Spleen (tissue), 13 donors: ENCODE data around the gene CCNC. TPM values are rescaled to one million over a fixed set of nuclear protein-coding genes. Genes with fewer than 3 reads are reported as not detected.

Source experiments
- DNase-seq: peaks from one replicate; pipeline ENCODE4 v3.0.0-alpha.2; 2020
- H3K27ac ChIP-seq, 8 donors: fragments of 200-600 bp; sonication (generic) in 7 of 8; 1 replicate in 4 of 8; 2 replicates in 4 of 8; pipeline versions ENCODE4 v1.5.0 to v1.8.0; 2016 to 2021; ENCODE audit warnings: inconsistent platforms in 4 of 8, mild to moderate bottlenecking in 4 of 8, moderate library complexity in 1 of 8
- H3K27me3 ChIP-seq, 7 donors: fragments of 200-600 bp; sonication (generic) in 6 of 7; replicated peaks in 1 of 7; 1 replicate in 4 of 7; 2 replicates in 3 of 7; pipeline versions ENCODE4 v1.5.0 to v1.8.0; 2016 to 2021; ENCODE audit warnings: inconsistent platforms in 3 of 7, mild to moderate bottlenecking in 1 of 7
- H3K36me3 ChIP-seq, 6 donors: fragments of 200-600 bp; sonication (generic) in 5 of 6; 1 replicate in 4 of 6; 2 replicates in 2 of 6; pipeline versions ENCODE4 v1.5.0 to v1.8.0; 2016 to 2021; ENCODE audit warnings: inconsistent platforms in 2 of 6
- H3K4me1 ChIP-seq, 6 donors: fragments of 200-600 bp; sonication (generic) in 5 of 6; 1 replicate in 3 of 6; 2 replicates in 3 of 6; pipeline versions ENCODE4 v1.5.0 to v1.8.0; 2016 to 2021; ENCODE audit warnings: inconsistent platforms in 3 of 6
- H3K4me3 ChIP-seq, 8 donors: fragments of 200-600 bp; sonication (generic) in 7 of 8; 1 replicate in 4 of 8; 2 replicates in 4 of 8; pipeline versions ENCODE4 v1.5.0 to v1.8.0; 2016 to 2021; ENCODE audit warnings: inconsistent platforms in 4 of 8, mild to moderate bottlenecking in 4 of 8, moderate library complexity in 2 of 8
- H3K9me3 ChIP-seq, 8 donors: fragments of 200-600 bp; sonication (generic) in 7 of 8; 1 replicate in 4 of 8; 2 replicates in 4 of 8; pipeline versions ENCODE4 v1.5.0 to v1.8.0; 2016 to 2021; ENCODE audit warnings: inconsistent platforms in 4 of 8
- POLR2A ChIP-seq, 3 donors: fragments of 450-650 bp; IDR thresholded peaks; one replicate each; pipeline ENCODE4 v1.5.1; 2017; ENCODE audit warnings: antibody characterized with exemption in 3 of 3, mild to moderate bottlenecking in 1 of 3
- POLR2AphosphoS5 ChIP-seq, 3 donors: sonication (generic); formaldehyde crosslinking; IDR thresholded peaks; one replicate each; pipeline ENCODE4 v1.5.1; 2017; ENCODE audit warnings: antibody characterized with exemption in 3 of 3
- WGBS, 5 donors: extraction: QIAGEN DNeasy Blood & Tissue Kit in 3 of 5; methylation state at CpG; one replicate each; pipeline versions ENCODE4 v1.1.5 to v1.1.7; 2013 to 2018; 5-methylcytosine and 5-hydroxymethylcytosine counted together
- intact Hi-C: fragments of 100-400 bp; cut with DNase I; formaldehyde crosslinking; loops from one replicate; pipeline ENCODE4 v1.15.0; 2023; ENCODE audit warnings: low total_unique reads
- long read RNA-seq, 2 donors: transcript quantifications; one replicate each; lab custom pipeline, GENCODE V29; 2026
- polyA plus RNA-seq, 3 donors: library from polyadenylated mRNA; stranded (reverse); fragments of 200-250 nt; gene quantifications; one replicate each; pipeline ENCODE4 v1.2.1, GENCODE V29; 2013
- total RNA-seq, 7 donors: library from RNA; depleted of rRNA in 3 of 7; stranded (reverse); fragments of >200 nt in 3 of 7; fragmentation: NEBNext Ultra II Directional in 4 of 7; extraction: Animal tissue kit (Norgen Biotek cat#: 25700) in 4 of 7; gene quantifications; one replicate each; pipeline versions ENCODE4 v1.1.0 to v1.2.1, GENCODE V29; 2016 to 2021
- TF ChIP-seq, protein P1 (sequence below), 11 experiments: fragments of 200-600 bp in 7 of 11; fragments of 450-650 bp in 4 of 11; sonication (generic) in 4 of 11; IDR thresholded peaks in 8 of 11; conservative IDR thresholded peaks in 3 of 11; 1 replicate in 7 of 11; 2 replicates in 4 of 11; pipeline versions ENCODE4 v1.4.0 to v1.8.0; 2016 to 2021; ENCODE audit warnings: antibody characterized with exemption in 11 of 11, inconsistent platforms in 4 of 11, mild to moderate bottlenecking in 1 of 11
- donor health status: healthy with polysubstance abuse.
- donor health status: DM: no; HTN: no; CAD: no; lungs with moderate emphysema.
- donor health status: DM: no; HTN: no; CAD: no.
- donor health status: Bipolar disorder and iron deficiency.
- donor health status: healthy.
- donor health status: DM: no; HTN: no; CAD: no.
- donor health status: DM: yes; HTN: yes; CAD: no.

CCNC gene, protein sequence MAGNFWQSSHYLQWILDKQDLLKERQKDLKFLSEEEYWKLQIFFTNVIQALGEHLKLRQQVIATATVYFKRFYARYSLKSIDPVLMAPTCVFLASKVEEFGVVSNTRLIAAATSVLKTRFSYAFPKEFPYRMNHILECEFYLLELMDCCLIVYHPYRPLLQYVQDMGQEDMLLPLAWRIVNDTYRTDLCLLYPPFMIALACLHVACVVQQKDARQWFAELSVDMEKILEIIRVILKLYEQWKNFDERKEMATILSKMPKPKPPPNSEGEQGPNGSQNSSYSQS
- total RNA-seq (10 to 100 TPM; 40.0 to 66.0 (median 44.5) TPM), polyA plus RNA-seq (10 to 100 TPM; 28.8 to 32.7 (median 30.0) TPM)
- long read RNA-seq, donor 1, transcript CCNC-210 (12 exons, 2,473 nt) = major isoform, 14 of 23 reads
- long read RNA-seq, donor 1, partial matches to known transcripts = 0 of 23 reads
- long read RNA-seq, donor 1, other reads (novel, unspliced or antisense) = 6 of 23 reads
- long read RNA-seq, donor 2, transcript CCNC-210 (12 exons, 2,473 nt) = major isoform, 15 of 15 reads
- long read RNA-seq, donor 2, partial matches to known transcripts = 0 of 15 reads
- long read RNA-seq, donor 2, other reads (novel, unspliced or antisense) = 0 of 15 reads

DNA sequence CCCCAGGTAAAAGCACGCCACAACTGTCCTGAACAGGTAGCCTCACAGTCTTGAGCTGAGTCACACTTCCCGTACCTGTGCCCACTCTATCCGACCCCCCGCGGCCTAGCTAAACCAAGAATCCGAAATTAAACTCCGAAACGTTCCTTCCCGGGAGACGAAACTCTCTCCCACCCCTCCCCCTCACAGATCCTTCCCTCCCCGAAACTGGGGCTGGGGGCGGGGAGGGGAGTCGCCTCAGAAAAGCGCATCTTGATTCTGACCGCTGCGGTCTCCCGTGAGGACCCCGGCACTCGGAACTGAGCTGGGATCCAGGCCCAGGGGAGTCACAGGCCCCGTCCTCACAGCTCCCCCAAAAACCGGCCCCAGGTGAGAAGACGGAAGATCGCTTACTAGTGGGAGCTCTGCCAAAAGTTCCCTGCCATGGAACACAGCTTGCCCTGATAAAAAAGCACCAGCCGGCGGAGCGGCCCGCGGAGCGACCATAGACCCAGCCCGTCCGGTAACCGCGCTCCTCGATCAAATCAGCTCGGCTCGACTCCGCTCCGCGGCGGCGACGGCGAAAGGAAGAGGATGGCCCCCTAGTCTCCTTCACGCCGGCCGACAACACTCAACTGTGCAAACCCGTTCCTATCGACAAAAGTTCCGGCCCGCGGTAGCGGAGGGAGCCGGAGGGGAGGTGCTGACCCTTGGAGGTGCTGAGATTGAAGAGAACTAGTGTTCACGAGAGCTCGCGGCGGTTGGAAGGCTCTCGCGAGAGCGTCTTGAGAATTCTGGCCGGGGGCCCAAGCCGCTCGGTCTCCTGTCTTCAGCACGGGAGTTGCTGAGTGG lies at the start of gene CCNC:
Gene CCNC (minus strand): TSS at position 558 of the 831 bp plus-strand sequence. CDS start 133 bp downstream, at position 425.
- DNase-seq = peak; percentile 97
- WGBS, 5 donors = 0 to 1% (median 0%) methylated on average over 52 to 64 of the region's 64 CpGs
- Histone ChIP-seq H3K4me3 (peak within 1 kb of the TSS; percentile 68 to 96 (median 80)), H3K27ac (peak within 1 kb of the TSS; percentile 58 to 85 (median 81)), H3K27me3 (no peaks in the 10 kb centered on the region), H3K9me3 (no peaks in the 10 kb centered on the region), H3K36me3 (no peaks in the 10 kb centered on the region), H3K4me1 (peaks cover 14 to 52% (median 32%) of the 10 kb centered on the region in 6 donors)
- intact Hi-C loops = no loop called here
- TF ChIP-seq, protein P1, sequence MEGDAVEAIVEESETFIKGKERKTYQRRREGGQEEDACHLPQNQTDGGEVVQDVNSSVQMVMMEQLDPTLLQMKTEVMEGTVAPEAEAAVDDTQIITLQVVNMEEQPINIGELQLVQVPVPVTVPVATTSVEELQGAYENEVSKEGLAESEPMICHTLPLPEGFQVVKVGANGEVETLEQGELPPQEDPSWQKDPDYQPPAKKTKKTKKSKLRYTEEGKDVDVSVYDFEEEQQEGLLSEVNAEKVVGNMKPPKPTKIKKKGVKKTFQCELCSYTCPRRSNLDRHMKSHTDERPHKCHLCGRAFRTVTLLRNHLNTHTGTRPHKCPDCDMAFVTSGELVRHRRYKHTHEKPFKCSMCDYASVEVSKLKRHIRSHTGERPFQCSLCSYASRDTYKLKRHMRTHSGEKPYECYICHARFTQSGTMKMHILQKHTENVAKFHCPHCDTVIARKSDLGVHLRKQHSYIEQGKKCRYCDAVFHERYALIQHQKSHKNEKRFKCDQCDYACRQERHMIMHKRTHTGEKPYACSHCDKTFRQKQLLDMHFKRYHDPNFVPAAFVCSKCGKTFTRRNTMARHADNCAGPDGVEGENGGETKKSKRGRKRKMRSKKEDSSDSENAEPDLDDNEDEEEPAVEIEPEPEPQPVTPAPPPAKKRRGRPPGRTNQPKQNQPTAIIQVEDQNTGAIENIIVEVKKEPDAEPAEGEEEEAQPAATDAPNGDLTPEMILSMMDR (IDR thresholded peaks at IDR 0.05 in 8 of 11, conservative IDR thresholded peaks at IDR 0.05 in 3 of 11) = peak in 1 of 11 experiments; percentile 7
- TF ChIP-seq POLR2A (IDR thresholded peaks at IDR 0.05) (peak in 2 of 3 donors; percentile 39 to 62), POLR2AphosphoS5 (IDR thresholded peaks at IDR 0.05) (peak; percentile 94 to 95 (median 94))

DNA sequence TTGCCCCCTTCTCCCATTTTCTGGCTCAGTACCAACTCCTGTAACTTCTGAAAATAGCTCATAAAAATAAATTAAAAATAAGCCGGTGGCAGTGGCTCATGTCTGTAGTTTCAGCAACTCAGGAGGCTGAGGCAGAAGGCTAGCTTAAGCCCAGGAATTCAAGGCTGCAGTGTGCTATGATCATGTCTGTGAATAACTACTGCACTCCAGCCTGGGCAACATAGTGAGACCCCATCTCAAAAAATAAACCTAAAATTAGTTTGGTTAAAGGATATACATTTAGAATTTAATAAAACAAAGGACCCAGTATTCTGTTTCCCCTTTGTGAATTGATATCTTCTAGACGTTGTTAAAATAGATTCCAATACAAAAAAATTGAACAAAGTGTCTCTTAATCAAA lies 48.7 kb upstream of the CCNC start:
- H3K4me3 ChIP-seq = no peak overlapping the region
- no peaks in the 10 kb centered on the region for H3K36me3 ChIP-seq
- TF ChIP-seq POLR2AphosphoS5 (IDR thresholded peaks at IDR 0.05) = no peak
- TF ChIP-seq POLR2A (IDR thresholded peaks at IDR 0.05) = no peak
- TF ChIP-seq, protein P1 (IDR thresholded peaks at IDR 0.05 in 8 of 11, conservative IDR thresholded peaks at IDR 0.05 in 3 of 11) = no peak
- DNase-seq = no peak
- H3K27me3 ChIP-seq = peaks cover 21 to 100% (median 95%) of the 10 kb centered on the region in 7 donors
- H3K27ac ChIP-seq = no peak overlapping the region
- intact Hi-C loops = no loop called here
- peaks cover 18 to 37% (median 26%) of the 10 kb centered on the region in 6 donors for H3K4me1 ChIP-seq
- 44 to 73% (median 50%) methylated on average over 2 of the region's 2 CpGs for WGBS, 5 donors
- H3K9me3 ChIP-seq = peaks cover 0 to 6% (median 0%) of the 10 kb centered on the region in 8 donors

DNA sequence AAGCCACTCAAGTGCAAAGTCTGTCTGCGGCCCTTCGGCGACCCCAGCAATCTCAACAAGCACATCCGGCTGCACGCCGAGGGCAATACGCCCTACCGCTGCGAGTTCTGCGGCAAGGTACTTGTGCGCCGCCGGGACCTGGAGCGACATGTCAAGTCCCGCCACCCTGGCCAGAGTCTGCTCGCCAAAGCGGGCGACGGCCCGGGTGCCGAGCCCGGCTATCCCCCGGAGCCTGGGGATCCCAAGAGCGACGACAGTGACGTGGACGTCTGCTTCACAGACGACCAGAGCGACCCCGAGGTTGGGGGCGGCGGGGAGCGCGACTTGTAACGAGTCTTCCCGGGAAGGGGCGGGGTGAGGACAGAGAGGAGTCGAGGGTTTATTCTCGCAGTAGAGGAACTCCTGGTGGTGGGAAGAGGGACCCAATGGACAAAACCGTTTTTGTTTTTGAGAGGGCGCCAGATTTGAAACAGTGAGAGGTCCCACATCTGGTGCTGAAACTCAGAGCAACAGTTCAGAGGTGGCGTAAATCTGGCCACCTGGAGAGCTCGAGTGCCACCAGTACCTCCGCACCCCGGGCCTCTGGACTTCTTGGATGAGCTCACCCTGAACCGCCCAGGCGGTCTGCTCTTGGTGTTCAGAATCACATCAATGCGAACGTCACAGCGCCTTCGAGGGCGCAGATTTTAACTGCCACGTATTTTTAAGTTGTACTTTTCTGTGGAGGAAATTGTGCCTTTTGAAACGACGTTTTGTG lies 46.1 kb upstream of the CCNC start:
- intact Hi-C loops = no loop called here
- H3K27me3 ChIP-seq = peaks cover 21 to 100% (median 100%) of the 10 kb centered on the region in 7 donors
- H3K9me3 ChIP-seq = peaks cover 0 to 6% (median 0%) of the 10 kb centered on the region in 8 donors
- no peak for TF ChIP-seq POLR2A (IDR thresholded peaks at IDR 0.05)
- TF ChIP-seq, protein P1 (IDR thresholded peaks at IDR 0.05 in 8 of 11, conservative IDR thresholded peaks at IDR 0.05 in 3 of 11) = no peak
- no peak for TF ChIP-seq POLR2AphosphoS5 (IDR thresholded peaks at IDR 0.05)
- no peak overlapping the region for H3K27ac ChIP-seq
- WGBS, 5 donors = 4 to 8% (median 5%) methylated on average over 29 to 55 of the region's 55 CpGs
- H3K4me3 ChIP-seq = peak overlapping the region; percentile 37 to 79 (median 60)
- peaks cover 18 to 49% (median 26%) of the 10 kb centered on the region in 6 donors for H3K4me1 ChIP-seq
- peak; percentile 79 for DNase-seq
- H3K36me3 ChIP-seq = no peaks in the 10 kb centered on the region
